Kidney (tissue), 14 donors: Measurements from ENCODE around the gene HHAT. TPM values are rescaled to one million over a fixed set of nuclear protein-coding genes. Genes with fewer than 3 reads are reported as not detected.

Source experiments
- DNase-seq, 5 donors: peaks; one replicate each; pipeline ENCODE4 v3.0.0-alpha.2; 2013 to 2020
- FAIRE-seq: peaks from 2 replicates; lab custom pipeline; 2012; peaks lifted over from hg19 to GRCh38; lab: Jason Lieb, UNC
- H3K27ac ChIP-seq, 2 donors: one replicate each; pipeline ENCODE4 v1.7.0; 2013; ENCODE audit warnings: low read depth in 2 of 2, low read length in 2 of 2, inconsistent platforms in 1 of 2
- H3K27me3 ChIP-seq: one replicate; pipeline ENCODE4 v1.7.1; 2013; ENCODE audit warnings: low read length, inconsistent platforms; ENCODE audit not compliant: control insufficient read depth, insufficient read depth
- H3K36me3 ChIP-seq, 3 donors: one replicate each; pipeline versions ENCODE4 v1.7.0 to v1.7.1; 2013; ENCODE audit warnings: low read length in 3 of 3, control low read depth in 1 of 3, inconsistent platforms in 1 of 3; ENCODE audit not compliant: insufficient read depth in 3 of 3, control insufficient read depth in 2 of 3
- H3K4me1 ChIP-seq, 3 donors: one replicate each; pipeline versions ENCODE4 v1.7.0 to v1.7.1; 2013; ENCODE audit warnings: low read length in 3 of 3, inconsistent platforms in 1 of 3, low read depth in 1 of 3; ENCODE audit not compliant: control insufficient read depth in 2 of 3, insufficient read depth in 2 of 3
- H3K4me3 ChIP-seq, 3 donors: one replicate each; pipeline versions ENCODE4 v1.7.0 to v1.8.1; 2013; ENCODE audit warnings: low read length in 3 of 3, control low read depth in 1 of 3, inconsistent platforms in 1 of 3
- H3K9ac ChIP-seq, 3 donors: one replicate each; pipeline versions ENCODE4 v1.7.0 to v1.7.1; 2013; ENCODE audit warnings: low read length in 3 of 3, control low read depth in 1 of 3, inconsistent platforms in 1 of 3
- H3K9me3 ChIP-seq, 3 donors: one replicate each; pipeline versions ENCODE4 v1.7.0 to v1.7.1; 2013; ENCODE audit warnings: low read length in 3 of 3, control low read depth in 1 of 3, inconsistent platforms in 1 of 3; ENCODE audit not compliant: control insufficient read depth in 2 of 3, insufficient read depth in 1 of 3
- intact Hi-C: fragments of 100-400 bp; cut with DNase I; formaldehyde crosslinking; loops from one replicate; pipeline ENCODE4 v1.11.1; 2022
- polyA plus RNA-seq: library from polyadenylated mRNA; stranded (reverse); fragments of 350-450 nt; fragmentation: Illumina TruSeq; extraction: RNeasy Lipid Tissue Mini Kit (QIAGEN cat#74804); gene quantifications from one replicate; pipeline ENCODE4 v1.2.3, GENCODE V29; 2014; ENCODE audit warnings: low read depth, low replicate concordance; ENCODE audit not compliant: insufficient read depth
- total RNA-seq: library from RNA; stranded (reverse); fragmentation: NEBNext Ultra II Directional; extraction: Animal tissue kit (Norgen Biotek cat#: 25700); gene quantifications from one replicate; pipeline ENCODE4 v1.2.1, GENCODE V29; 2021
- TF ChIP-seq, protein P1 (sequence below): IDR thresholded peaks from 3 replicates; pipeline ENCODE4 v1.5.1; 2012; ENCODE audit warnings: mild to moderate bottlenecking, moderate library complexity, borderline replicate concordance; ENCODE audit not compliant: insufficient read depth; ENCODE audit errors: extremely low read depth
- donor health status: control.
- donor health status: control.
- donor health status: control.
- donor health status: control.
- donor health status: control.
- donor health status: DM: yes; HTN: yes; CAD: no.
- donor health status: Normal renal cell carcinoma (clear cell type).

HHAT gene
- total and polyA plus RNA-seq, 2 donors from 2014 or later = 5.5 to 9.7 TPM

DNA sequence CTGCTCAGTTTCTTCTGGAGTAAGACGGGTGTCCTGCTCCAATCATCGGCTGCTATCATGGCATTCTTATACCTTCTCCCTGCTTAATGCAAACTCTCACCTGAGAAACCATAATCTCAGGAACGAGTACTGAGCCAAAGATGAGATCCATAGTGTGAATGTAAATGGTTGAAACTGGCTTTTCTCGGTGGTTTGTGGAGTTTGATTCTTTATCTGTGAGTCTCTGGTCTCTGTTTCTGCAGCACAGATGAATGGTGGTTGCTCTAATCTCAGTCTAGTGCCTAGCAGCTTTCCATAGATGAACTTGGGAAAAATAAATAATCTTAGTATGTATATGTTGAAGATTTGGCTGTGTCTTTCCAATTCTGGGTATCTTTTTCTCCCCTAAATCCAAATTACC lies 274.4 kb downstream of the HHAT start:
- H3K9ac ChIP-seq = no peak overlapping the region
- no peak overlapping the region for H3K4me3 ChIP-seq
- H3K9me3 ChIP-seq = no peaks in the 10 kb centered on the region
- H3K27ac ChIP-seq = no peak overlapping the region
- no peak for FAIRE-seq
- intact Hi-C loops = no loop called here
- no peaks in the 10 kb centered on the region for H3K4me1 ChIP-seq
- no peak for DNase-seq
- no peaks in the 10 kb centered on the region for H3K27me3 ChIP-seq
- TF ChIP-seq, protein P1, sequence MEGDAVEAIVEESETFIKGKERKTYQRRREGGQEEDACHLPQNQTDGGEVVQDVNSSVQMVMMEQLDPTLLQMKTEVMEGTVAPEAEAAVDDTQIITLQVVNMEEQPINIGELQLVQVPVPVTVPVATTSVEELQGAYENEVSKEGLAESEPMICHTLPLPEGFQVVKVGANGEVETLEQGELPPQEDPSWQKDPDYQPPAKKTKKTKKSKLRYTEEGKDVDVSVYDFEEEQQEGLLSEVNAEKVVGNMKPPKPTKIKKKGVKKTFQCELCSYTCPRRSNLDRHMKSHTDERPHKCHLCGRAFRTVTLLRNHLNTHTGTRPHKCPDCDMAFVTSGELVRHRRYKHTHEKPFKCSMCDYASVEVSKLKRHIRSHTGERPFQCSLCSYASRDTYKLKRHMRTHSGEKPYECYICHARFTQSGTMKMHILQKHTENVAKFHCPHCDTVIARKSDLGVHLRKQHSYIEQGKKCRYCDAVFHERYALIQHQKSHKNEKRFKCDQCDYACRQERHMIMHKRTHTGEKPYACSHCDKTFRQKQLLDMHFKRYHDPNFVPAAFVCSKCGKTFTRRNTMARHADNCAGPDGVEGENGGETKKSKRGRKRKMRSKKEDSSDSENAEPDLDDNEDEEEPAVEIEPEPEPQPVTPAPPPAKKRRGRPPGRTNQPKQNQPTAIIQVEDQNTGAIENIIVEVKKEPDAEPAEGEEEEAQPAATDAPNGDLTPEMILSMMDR = no peak
- no peaks in the 10 kb centered on the region for H3K36me3 ChIP-seq

DNA sequence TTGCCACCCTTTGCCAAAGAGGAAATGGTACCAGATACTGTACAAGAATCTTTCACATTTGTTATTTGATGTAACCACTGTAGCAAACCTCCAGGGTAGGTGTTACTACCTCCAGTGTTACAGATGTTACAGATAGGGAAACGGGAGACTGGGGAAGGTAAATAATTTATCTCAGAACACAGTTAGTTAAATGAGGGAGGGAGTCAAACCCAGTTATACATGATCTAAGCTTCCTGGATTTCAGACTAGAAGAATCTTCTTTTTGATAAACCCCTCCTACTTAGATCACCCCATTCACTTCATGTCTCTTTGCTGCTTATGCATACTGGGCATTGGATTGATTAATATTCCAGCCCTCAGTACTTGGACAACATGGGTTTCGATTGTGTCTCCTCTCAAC lies 276.4 kb downstream of the HHAT start:
- Histone ChIP-seq H3K27ac (no peak overlapping the region), H3K4me3 (no peak overlapping the region), H3K9ac (no peak overlapping the region), H3K36me3 (no peaks in the 10 kb centered on the region), H3K4me1 (no peaks in the 10 kb centered on the region), H3K27me3 (no peaks in the 10 kb centered on the region), H3K9me3 (no peaks in the 10 kb centered on the region)
- intact Hi-C loops = no loop called here
- TF ChIP-seq, protein P1 = no peak
- DNase-seq (no peak), FAIRE-seq (no peak)

DNA sequence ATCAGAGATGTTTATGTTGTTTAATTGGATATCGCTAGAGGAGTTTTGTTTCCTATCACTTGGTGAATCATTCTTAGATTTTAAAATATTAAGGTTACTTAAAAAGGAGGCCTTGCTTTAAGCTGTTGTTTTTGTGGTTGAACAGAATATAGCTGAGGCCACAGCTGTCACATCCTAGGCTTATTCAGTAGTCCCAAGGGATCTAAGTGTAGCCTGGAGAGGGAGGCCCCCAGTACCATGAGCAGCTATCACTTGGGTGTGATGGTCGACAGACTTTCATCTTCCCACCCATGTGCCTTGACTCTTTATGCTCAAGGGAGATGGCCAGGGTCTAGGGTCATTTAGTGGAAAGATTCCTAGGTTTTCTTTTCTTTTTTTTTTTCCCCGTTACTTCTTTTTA lies 278.7 kb downstream of the HHAT start:
- Histone ChIP-seq H3K36me3 (no peaks in the 10 kb centered on the region), H3K9me3 (no peaks in the 10 kb centered on the region), H3K27ac (no peak overlapping the region), H3K4me3 (no peak overlapping the region), H3K4me1 (no peaks in the 10 kb centered on the region), H3K27me3 (no peaks in the 10 kb centered on the region), H3K9ac (no peak overlapping the region)
- TF ChIP-seq, protein P1 = no peak
- intact Hi-C loops = no loop called here
- DNase-seq = no peak
- FAIRE-seq = no peak

DNA sequence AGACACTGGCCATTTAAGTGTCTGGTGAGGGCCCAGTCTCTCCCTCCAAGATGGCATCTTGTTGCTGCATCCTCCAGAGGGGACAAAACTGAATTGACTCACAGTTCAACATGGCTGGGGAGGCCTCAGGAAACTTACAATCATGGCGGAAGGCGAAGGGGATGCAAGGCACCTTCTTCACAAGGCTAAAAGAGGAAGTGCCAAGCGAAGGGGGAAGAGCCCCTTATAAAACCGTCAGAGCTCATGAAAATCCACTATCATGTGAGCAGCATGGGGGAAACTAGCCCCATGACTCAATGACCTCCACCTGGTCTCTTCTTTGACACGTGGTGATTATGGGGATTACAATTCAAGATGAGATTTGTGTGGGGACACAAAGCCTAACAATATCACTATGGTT lies 280.1 kb downstream of the HHAT start:
- no peak for FAIRE-seq
- no peak overlapping the region for H3K9ac ChIP-seq
- TF ChIP-seq, protein P1 = no peak
- no peaks in the 10 kb centered on the region for H3K9me3 ChIP-seq
- H3K36me3 ChIP-seq = no peaks in the 10 kb centered on the region
- DNase-seq = no peak
- H3K27me3 ChIP-seq = no peaks in the 10 kb centered on the region
- H3K4me3 ChIP-seq = no peak overlapping the region
- intact Hi-C loops = no loop called here
- H3K4me1 ChIP-seq = no peaks in the 10 kb centered on the region
- no peak overlapping the region for H3K27ac ChIP-seq
